Fibroblast of pulmonary artery (primary cell): ENCODE measurements around the gene SUDS3.

Source experiments
- DNase-seq: peaks from one replicate; pipeline ENCODE4 v3.0.0-alpha.2; 2010; ENCODE audit warnings: low read depth
- H3K4me3 ChIP-seq: replicated peaks from 2 replicates; pipeline ENCODE4 v1.5.1; 2011; ENCODE audit warnings: low read depth, mild to moderate bottlenecking, control low read depth, low read length, moderate library complexity
- TF ChIP-seq, protein P1 (sequence below): IDR thresholded peaks from 2 replicates; pipeline ENCODE4 v1.5.1; 2011; ENCODE audit warnings: mild to moderate bottlenecking, control low read depth, low read length, inconsistent platforms; ENCODE audit errors: missing control alignments

SUDS3 gene

DNA sequence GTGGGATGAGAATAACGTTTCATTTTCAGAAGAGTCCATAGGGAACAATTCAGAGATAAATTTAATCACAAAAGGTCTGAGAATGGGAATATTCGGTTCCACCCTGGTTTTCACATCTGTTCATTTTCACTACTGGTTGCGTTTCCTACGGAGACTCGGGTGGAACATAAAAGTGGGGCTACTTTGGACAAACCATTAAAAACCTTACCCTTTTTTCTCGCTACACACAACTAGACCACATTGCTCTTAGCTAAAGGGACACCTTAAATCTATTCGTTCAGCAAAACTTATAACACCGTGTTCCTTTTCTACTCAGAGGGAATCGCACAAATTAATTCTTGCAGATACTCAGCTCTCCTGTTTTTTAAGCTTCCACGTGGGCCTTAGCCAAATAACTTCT lies 1.0 kb upstream of the SUDS3 start:
- DNase-seq, result no peak
- no peak overlapping the region for H3K4me3 ChIP-seq
- TF ChIP-seq, protein P1, sequence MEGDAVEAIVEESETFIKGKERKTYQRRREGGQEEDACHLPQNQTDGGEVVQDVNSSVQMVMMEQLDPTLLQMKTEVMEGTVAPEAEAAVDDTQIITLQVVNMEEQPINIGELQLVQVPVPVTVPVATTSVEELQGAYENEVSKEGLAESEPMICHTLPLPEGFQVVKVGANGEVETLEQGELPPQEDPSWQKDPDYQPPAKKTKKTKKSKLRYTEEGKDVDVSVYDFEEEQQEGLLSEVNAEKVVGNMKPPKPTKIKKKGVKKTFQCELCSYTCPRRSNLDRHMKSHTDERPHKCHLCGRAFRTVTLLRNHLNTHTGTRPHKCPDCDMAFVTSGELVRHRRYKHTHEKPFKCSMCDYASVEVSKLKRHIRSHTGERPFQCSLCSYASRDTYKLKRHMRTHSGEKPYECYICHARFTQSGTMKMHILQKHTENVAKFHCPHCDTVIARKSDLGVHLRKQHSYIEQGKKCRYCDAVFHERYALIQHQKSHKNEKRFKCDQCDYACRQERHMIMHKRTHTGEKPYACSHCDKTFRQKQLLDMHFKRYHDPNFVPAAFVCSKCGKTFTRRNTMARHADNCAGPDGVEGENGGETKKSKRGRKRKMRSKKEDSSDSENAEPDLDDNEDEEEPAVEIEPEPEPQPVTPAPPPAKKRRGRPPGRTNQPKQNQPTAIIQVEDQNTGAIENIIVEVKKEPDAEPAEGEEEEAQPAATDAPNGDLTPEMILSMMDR, result no peak

DNA sequence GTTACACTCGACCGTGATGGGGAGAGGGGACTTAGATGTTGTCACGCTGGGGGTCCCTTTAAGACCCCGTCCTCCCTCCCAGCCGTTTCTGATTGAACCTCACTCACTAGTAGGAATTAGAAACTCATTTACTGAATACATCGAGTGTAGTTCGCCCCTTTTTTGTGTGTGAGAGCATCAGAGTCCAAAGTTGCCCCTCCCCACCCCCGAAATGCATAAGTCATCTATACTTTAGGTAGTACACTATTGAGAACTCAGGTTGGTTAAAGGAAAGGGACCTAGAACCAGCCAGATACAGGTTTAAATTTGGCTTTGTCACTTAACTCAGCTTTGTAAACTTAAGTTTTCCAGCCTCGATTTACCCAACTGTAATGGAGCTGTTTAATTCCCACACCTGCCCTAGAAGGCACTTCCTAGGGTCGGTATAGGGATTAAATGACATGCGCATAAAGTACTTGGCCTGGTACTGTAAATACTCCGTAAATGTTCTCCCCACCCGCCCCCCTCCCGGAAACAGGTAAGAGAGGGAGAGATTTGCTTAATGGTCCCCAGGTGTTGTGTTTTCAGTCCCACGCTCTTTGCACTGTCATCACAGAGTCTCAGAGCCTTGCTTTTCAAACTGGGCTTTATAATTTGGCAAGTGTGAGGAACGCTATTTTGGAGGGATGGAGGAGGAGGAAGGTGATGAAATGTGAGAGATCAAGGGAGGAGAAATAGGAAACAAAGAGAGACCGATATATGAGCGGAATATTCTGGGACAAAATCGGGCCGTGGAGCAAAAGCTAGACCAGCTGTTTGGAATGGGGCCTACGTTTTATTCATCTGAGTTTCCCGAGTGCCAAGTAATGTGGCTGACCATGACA lies 897 bp downstream of the SUDS3 start:
- no peak for DNase-seq
- TF ChIP-seq, protein P1, result no peak

DNA sequence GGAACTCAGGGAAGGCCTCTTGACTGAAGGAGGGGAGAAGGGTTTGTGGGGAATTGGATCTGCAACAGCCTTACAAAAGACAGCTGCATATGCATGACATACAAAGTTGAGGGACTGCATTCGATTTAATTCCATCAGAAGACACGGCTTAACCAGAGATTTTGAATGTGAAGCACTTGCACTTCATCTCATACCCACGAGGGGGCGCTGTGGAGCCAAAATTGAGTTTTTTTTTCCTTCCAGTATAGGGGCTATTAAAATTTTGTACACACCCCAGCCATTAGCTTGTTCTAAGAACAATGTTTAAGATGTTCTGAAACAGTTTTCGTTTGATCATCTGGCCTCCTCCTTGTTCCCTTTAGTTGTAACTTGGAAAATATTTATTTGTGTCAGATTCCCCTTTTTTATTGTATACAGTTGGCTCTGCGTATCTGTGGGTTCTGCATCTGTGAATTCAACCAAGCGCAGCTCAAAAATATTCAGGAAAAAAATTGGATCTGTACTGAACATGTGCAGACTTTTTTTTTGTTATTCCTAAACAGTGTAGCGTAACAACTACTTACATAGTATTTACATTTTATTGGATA lies 1.6 kb downstream of the SUDS3 start:
- TF ChIP-seq, protein P1, result peak; percentile 91
- DNase-seq, result peak; percentile 63
- H3K4me3 ChIP-seq, result peak overlapping the region; percentile 89

More for the DNA sequence above, 897 bp downstream of the SUDS3 start:
- H3K4me3 ChIP-seq, result peak overlapping the region; percentile 89

DNA sequence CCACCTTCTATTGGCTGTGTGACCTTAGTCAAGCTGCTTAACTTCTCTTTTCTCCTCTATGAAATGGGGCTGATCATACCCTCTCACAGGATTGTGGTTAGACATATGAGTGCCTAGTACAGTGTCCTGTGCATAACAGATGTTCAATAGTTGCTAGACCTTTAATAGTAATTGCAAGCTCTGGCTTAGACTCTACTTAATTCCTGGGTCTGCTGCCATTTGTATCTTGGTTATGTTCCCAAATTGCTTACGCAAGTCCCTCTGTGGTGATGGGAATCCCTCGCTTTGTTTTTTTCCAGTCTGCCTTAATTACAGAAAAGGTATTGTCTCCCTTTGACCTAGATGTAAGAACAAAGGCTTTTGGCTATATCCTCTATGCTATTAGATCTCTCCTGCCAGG lies 15.1 kb downstream of the SUDS3 start:
- no peak overlapping the region for H3K4me3 ChIP-seq
- no peak for DNase-seq
- TF ChIP-seq, protein P1, result no peak

DNA sequence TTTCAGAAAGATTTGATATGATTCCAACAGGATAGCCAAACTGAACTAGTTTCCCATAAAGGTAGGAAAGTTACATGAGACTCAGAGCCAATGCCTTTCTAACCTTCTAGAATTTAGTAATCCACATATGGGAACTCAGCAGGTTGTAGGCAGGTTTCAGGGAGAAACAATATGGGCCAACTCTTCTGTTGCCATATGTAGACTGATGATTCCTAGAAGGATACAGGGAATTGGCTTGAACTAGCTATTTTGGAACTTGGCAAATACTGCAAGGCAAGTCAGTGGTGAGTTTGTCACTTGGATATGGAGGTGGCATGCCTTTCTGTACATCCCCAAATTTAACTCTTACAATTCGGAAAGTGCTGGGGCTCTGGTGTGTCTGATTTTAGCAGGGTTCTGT lies 15.5 kb downstream of the SUDS3 start:
- DNase-seq, result no peak
- H3K4me3 ChIP-seq, result no peak overlapping the region
- TF ChIP-seq, protein P1, result no peak

DNA sequence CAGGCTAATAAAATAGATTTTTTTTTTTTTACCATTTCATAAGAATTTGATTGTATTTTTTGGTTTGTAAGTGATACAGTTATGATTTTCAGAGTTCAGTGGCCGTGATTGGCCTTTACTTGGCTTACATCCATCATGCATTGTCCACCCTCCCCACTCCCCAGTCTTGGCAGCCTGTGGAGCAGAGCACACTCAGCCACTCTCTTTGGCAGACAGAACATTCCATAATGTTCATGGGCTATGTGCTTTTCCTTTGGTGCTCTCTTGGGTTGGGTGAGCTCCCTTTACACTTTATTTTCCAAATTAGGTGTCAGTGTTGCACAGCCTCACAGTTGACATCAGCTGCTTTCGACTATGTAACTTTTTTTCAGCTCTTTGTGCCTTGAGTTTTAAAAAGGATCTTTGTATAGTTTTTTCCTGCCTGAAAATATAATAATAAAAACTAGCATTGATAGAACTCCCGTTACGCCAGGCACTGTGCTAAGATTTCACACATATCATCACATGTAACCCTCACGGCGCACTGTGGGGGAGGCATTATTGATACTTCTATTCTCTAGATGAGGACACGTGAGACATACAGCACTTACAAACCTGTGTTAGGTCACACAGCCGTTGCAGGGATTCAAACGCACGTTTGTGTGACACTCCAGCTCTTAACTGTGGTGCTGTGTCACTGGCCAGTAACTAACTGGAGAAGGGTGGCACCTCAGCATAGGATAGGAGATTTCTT lies 21.5 kb downstream of the SUDS3 start:
- TF ChIP-seq, protein P1, result no peak
- DNase-seq, result peak; percentile 36
- H3K4me3 ChIP-seq, result no peak overlapping the region
